Heart left ventricle (tissue), 13 donors: ENCODE measurements around the gene ASIC3.

Experiments used
- CTCF ChIP-seq, 12 donors: fragments of 200-600 bp; sonication (generic) in 4 of 12; IDR thresholded peaks; one replicate each; pipeline versions ENCODE4 v1.5.0 to v1.8.0; 2018 to 2022; ENCODE audit warnings: antibody characterized with exemption in 12 of 12, mild to moderate bottlenecking in 5 of 12
- POLR2A ChIP-seq, 2 donors: fragments of 450-650 bp; IDR thresholded peaks; one replicate each; pipeline ENCODE4 v1.6.1; 2017; ENCODE audit warnings: antibody characterized with exemption in 2 of 2, mild to moderate bottlenecking in 2 of 2, moderate library complexity in 2 of 2
- donor health status: ischemic (EF 13 %, LVEDD 7.1; RV severe dilation, severe dysfunction).
- donor health status: DM: no; HTN: yes; CAD: no.
- donor health status: DM: no; HTN: no; CAD: no.
- donor health status: ischemic (EF 25% LVEDD 6.9; RV normal size, moderate dysfunction).
- donor health status: ischemic (EF 25% LVEDD 5.7; RV mildly dilated, moderate dysfunction).
- donor health status: ischemic (EF 35%, LVEDD 5.7; RV mildly dilated, moderate dysfunction).
- donor health status: nonischemic (EF 11% LVEDD 7.7; RV severe dilation, severe dysfunction).
- donor health status: DM: yes; HTN: yes; CAD: no.
- donor health status: PGD.
- donor health status: ischemic (EF 29% LVEDD 5.4; RV normal size, mild dysfunction).
- donor health status: nonischemic (EF 23%, LVEDD 6.1; RV moderate dilation, normal function).

- TF ChIP-seq CTCF (IDR thresholded peaks at IDR 0.05) (no peak), POLR2A (IDR thresholded peaks at IDR 0.05) (no peak)
Measured at GRCh38 chr7:151086802-151087244, 38.5 kb downstream of the ASIC3 start.
